GM12872 (cell line): ENCODE data around the gene MRPL44.

ENCODE experiments used
- TF ChIP-seq, protein P1 (sequence below): IDR thresholded peaks from 3 replicates; pipeline ENCODE4 v1.5.1; 2011; ENCODE audit warnings: low read depth, mild to moderate bottlenecking, low read length, moderate library complexity; ENCODE audit not compliant: insufficient read depth

The MRPL44 gene

DNA sequence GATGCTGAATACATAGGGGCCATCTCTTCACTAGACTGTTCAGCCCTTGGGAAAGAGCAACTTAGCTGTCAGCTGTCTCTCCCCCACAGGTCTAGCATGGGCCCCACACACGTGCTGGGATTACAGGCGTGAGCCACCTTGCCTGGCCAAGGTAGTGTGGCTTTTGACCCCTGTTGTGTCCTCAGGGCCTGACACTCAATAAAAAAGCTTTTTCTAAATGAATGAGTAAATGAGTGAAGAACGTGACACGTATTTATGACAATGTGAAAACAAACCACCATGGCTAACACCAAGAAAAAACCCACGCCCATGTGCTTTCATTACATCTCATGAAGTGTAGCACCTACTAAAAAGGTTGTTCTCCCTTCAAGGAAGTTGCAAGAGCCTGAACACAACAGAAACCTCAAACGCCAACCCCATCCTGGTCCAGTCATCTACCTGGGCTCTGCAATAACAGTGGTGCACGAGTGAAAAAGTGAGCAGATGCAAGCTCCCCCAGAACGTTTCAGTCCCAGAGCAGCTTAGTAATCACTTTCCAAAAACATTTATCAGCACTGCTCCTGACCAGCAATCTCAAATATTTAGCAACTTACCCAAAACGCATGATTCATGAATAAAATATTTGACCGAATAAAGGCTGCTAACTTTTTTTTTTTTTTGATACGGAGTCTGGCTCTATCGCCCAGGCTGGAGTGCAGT, 15.5 kb upstream of the MRPL44 start:
- TF ChIP-seq, protein P1, sequence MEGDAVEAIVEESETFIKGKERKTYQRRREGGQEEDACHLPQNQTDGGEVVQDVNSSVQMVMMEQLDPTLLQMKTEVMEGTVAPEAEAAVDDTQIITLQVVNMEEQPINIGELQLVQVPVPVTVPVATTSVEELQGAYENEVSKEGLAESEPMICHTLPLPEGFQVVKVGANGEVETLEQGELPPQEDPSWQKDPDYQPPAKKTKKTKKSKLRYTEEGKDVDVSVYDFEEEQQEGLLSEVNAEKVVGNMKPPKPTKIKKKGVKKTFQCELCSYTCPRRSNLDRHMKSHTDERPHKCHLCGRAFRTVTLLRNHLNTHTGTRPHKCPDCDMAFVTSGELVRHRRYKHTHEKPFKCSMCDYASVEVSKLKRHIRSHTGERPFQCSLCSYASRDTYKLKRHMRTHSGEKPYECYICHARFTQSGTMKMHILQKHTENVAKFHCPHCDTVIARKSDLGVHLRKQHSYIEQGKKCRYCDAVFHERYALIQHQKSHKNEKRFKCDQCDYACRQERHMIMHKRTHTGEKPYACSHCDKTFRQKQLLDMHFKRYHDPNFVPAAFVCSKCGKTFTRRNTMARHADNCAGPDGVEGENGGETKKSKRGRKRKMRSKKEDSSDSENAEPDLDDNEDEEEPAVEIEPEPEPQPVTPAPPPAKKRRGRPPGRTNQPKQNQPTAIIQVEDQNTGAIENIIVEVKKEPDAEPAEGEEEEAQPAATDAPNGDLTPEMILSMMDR, result no peak

DNA sequence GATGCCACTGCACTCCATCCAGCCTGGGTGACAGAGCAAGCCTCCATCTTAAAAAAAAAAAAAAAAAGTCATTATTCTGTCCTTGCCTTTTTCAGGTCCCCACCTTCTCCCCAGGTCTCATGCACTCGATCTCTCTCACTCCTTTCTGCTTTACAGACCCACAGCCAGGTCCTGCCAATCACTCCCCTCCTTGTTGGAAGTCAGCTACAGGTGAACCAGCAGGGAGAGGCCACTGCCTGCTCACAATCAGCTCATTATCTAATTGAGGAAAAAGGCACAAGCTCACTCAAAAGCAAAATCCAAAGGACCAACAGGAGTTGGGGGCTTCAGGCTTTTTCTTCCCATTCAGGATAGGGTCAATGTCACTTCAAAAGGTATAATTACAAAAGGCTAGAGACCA, 14.1 kb upstream of the MRPL44 start:
- TF ChIP-seq, protein P1, result no peak

DNA sequence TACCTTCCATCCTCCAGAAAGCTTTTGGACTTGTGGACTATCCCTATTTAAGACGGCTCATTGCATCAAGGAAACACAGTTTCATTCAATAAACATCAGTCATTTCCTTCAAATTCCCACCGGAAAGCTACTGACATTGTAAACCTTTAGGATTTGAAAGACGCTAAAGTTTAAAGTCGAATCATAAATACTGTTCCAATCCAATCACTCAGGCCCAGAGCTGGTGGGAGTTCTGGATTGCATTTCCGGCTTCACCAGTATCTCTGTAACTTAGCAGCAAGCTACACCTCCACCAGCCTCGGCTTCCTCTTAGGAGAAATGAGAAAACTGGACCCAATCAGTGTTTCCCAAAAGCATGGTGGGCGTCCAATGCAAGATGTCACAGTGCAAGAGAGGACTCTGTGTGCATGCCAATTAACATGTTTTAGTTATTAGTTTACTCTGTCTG, 13.7 kb upstream of the MRPL44 start:
- TF ChIP-seq, protein P1, result no peak

DNA sequence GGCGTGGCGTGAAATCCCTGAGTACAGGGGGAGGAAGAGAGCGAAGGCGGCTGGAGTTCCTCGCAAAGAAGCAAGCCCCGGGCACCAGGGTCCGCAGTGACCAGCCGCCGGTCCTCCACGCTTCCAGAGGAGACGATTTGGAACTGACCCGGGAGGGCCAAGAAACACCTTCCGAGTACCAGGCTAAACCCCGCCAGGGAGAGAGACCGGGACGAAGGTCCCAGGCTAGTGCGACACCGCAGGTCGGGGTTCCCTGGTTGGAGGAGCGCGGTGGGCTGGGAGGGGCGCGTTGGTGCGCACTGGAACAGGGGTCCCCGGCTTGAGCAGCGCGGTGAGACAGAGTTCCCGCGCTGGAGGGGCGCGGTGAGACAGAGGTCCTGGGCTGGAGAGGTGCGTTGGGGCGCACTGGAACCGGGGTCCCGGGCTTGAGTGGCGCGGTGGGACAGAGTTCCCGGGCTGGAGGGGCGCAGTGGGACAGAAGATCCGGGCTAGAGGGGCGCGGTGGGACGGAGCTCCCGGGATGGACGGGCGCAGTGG, 13.0 kb upstream of the MRPL44 start:
- TF ChIP-seq, protein P1, result no peak

DNA sequence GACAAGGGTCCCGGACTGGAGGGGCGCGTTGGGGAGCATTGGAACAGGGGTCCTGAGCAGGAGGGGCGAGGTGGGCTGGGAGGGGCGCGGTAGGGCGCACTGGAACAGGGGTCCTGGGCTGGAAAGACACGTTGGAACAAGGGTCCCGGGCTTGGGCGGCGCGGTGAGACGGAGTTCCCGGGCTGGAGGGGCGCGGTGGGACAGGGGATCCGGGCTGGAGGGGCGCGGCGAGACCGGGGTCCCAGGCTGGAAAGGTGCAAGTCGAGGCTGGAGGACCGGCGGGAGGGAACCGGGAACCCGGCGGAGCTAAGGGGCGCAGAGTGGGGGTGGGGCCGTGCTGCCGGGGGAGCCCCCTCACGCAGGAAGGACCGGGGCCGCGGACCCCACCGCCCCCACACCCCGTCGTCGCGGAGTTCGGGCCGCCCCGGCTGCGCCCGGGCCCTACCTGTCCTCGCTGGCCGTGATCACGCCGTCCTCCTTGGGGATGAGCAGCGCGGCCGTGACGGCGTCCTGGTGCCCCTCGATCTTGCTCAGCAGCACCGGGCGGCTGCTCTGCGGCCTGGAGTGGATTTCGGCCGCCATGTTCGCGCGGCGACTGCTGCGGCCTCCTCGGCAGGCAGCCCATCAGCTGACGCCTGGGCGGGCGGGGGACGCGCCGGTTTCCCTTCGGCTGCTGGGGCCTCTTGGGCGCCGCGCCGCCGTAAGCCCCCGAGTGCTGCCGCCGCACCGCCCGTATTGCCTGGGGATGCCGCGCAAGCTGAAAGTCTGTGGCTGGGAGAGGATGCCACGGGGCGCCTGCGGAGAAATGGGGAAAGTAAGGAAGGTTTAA, 12.3 kb upstream of the MRPL44 start, which contains the start of gene WDFY1:
Gene WDFY1, minus strand, starts transcription at position 633 of the 829 bp plus-strand sequence. Its CDS starts 51 bp downstream, at position 582.
- TF ChIP-seq, protein P1, result no peak

DNA sequence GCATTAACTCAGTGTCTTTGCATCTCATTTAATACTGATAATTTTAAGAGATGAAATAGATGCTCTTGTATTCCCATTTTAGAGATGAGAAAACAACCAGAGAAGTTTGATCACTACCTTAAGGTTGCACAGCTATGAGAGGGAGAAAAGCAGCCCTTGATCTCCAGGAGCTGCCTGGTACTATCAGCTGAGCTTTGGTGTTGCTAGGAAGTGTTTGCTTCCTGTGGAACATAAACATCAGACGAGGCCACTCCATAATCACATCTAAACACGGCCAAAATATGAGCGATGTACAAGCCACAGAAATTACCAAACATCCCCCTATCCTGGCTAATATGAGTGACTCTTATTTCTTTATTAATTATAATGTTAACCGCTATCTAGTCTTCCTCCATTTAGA, 11.5 kb upstream of the MRPL44 start:
- TF ChIP-seq, protein P1, result no peak

DNA sequence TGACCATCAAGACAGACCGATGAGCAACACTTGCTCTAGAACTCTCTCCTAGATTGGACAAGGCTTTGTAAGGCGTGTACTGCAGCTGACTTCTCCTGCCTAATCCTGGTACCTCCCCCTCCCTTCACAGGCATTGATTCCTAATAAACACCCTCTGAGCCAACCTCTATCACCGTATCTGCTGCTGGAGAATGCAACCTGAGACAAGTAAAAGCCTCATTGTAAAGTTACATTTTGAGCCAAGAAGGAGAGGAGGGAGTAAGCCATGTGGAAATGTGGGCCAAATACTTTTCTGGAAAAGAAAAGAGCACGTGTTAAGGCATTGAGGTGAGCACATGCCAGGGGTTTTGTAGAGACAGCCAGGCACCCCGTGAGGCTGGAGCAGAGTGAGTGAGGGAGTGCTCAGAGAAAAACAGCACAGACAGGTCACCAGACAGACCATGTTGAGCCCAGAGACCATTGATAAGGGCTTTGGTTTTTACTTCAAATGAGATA, 9.5 kb upstream of the MRPL44 start:
- TF ChIP-seq, protein P1, result no peak
